GM21390 (cell line): ENCODE measurements around the gene SULT2B1.
"Not testable (repeated sequence)": the region's sequence is repeated elsewhere in the genome, so short reads cannot be mapped to it uniquely, and the experiment has no call there.

Experiments used
- ATAC-seq: cut with Tn5 transposase; IDR thresholded peaks from one replicate; pipeline ENCODE4 v1.9.1; 2021; ENCODE audit not compliant: unreplicated experiment

Gene SULT2B1

GRCh38 chr19:48556825-48557224, 4.9 kb downstream of the SULT2B1 start:
- ATAC-seq: no peak

- ATAC-seq: no peak
Measured at GRCh38 chr19:48558018-48558684, 6.2 kb downstream of the SULT2B1 start.

- no peak for ATAC-seq
Measured at GRCh38 chr19:48560095-48560530, 8.1 kb downstream of the SULT2B1 start.

GRCh38 chr19:48561412-48561811, 9.4 kb downstream of the SULT2B1 start:
- no peak for ATAC-seq

- ATAC-seq: no peak
Measured at GRCh38 chr19:48565090-48565489, 13.1 kb downstream of the SULT2B1 start.

- no peak for ATAC-seq
Measured at GRCh38 chr19:48568345-48568886, 16.4 kb downstream of the SULT2B1 start.

- ATAC-seq: no peak
Measured at GRCh38 chr19:48569814-48570213, 17.8 kb downstream of the SULT2B1 start.

- ATAC-seq: no peak
Measured at GRCh38 chr19:48571378-48572162, 19.6 kb downstream of the SULT2B1 start.

GRCh38 chr19:48573163-48573505, 21.2 kb downstream of the SULT2B1 start:
- no peak for ATAC-seq

- no peak for ATAC-seq
Measured at GRCh38 chr19:48575931-48576622, 24.1 kb downstream of the SULT2B1 start.

GRCh38 chr19:48577908-48578307, 25.9 kb downstream of the SULT2B1 start:
- ATAC-seq: not testable (repeated sequence)

- no peak for ATAC-seq
Measured at GRCh38 chr19:48578891-48579290, 26.9 kb downstream of the SULT2B1 start.

GRCh38 chr19:48582168-48582567, 30.2 kb downstream of the SULT2B1 start:
- no peak for ATAC-seq

- ATAC-seq: no peak
Measured at GRCh38 chr19:48587387-48587786, 35.4 kb downstream of the SULT2B1 start.

- ATAC-seq: no peak
Measured at GRCh38 chr19:48588670-48589401, 36.9 kb downstream of the SULT2B1 start.

- no peak for ATAC-seq
Measured at GRCh38 chr19:48591021-48591420, 39.0 kb downstream of the SULT2B1 start.

- ATAC-seq: no peak
Measured at GRCh38 chr19:48595171-48595570, 43.2 kb downstream of the SULT2B1 start.

GRCh38 chr19:48595833-48596232, 43.9 kb downstream of the SULT2B1 start:
- no peak for ATAC-seq

- no peak for ATAC-seq
Measured at GRCh38 chr19:48596237-48596636, 44.3 kb downstream of the SULT2B1 start.

- no peak for ATAC-seq
Measured at GRCh38 chr19:48596679-48597465, 44.9 kb downstream of the SULT2B1 start.
